WTC11 (cell line): ENCODE data around the gene ABHD1.

Experiments used
- ATF3 ChIP-seq: sonication (generic); formaldehyde crosslinking; conservative IDR thresholded peaks from 2 replicates; pipeline ENCODE4 v1.8.1; 2022; ENCODE audit warnings: mild to moderate bottlenecking, missing genetic modification reagents
- CTCF ChIP-seq: fragments of 200-600 bp; IDR thresholded peaks from 2 replicates; pipeline ENCODE4 v1.8.0; 2022; ENCODE audit warnings: antibody characterized with exemption
- E2F5 ChIP-seq: sonication (generic); formaldehyde crosslinking; IDR thresholded peaks from 2 replicates; pipeline ENCODE4 v1.8.1; 2022; ENCODE audit warnings: mild to moderate bottlenecking, moderate library complexity, missing genetic modification reagents
- JAZF1 ChIP-seq: fragments of 250-450 bp; sonication (Bioruptor Pico); IDR thresholded peaks from 2 replicates; pipeline ENCODE4 v1.9.0; 2021; ENCODE audit warnings: moderate library complexity, mild to moderate bottlenecking, inconsistent platforms
- KAT7 ChIP-seq: sonication (generic); formaldehyde crosslinking; IDR thresholded peaks from 2 replicates; pipeline ENCODE4 v1.8.1; 2023; ENCODE audit warnings: missing genetic modification reagents, mild to moderate bottlenecking, borderline replicate concordance
- MAX ChIP-seq: sonication (generic); formaldehyde crosslinking; IDR thresholded peaks from 2 replicates; pipeline ENCODE4 v1.8.0; 2022; ENCODE audit warnings: mild to moderate bottlenecking, missing genetic modification reagents
- NR2C2 ChIP-seq: sonication (generic); formaldehyde crosslinking; IDR thresholded peaks from 2 replicates; pipeline ENCODE4 v1.8.0; 2022; ENCODE audit warnings: mild to moderate bottlenecking, missing genetic modification reagents
- STAT6 ChIP-seq: sonication (generic); formaldehyde crosslinking; conservative IDR thresholded peaks from 2 replicates; pipeline ENCODE4 v1.8.1; 2023; ENCODE audit warnings: mild to moderate bottlenecking, low read depth, missing genetic modification reagents, moderate library complexity
- USF2 ChIP-seq: sonication (generic); formaldehyde crosslinking; IDR thresholded peaks from 2 replicates; pipeline ENCODE4 v1.8.1; 2023; ENCODE audit warnings: mild to moderate bottlenecking, missing genetic modification reagents, moderate library complexity
- ZMAT4 ChIP-seq: fragments of 250-450 bp; sonication (Bioruptor Pico); IDR thresholded peaks from 2 replicates; pipeline ENCODE4 v1.9.0; 2021; ENCODE audit warnings: mild to moderate bottlenecking
- ZNF219 ChIP-seq: sonication (generic); formaldehyde crosslinking; IDR thresholded peaks from 2 replicates; pipeline ENCODE4 v1.8.0; 2023; ENCODE audit warnings: missing genetic modification reagents, mild to moderate bottlenecking, borderline replicate concordance
- ZNF263 ChIP-seq: sonication (generic); formaldehyde crosslinking; IDR thresholded peaks from 2 replicates; pipeline ENCODE4 v1.8.1; 2022; ENCODE audit warnings: low read depth, mild to moderate bottlenecking, moderate library complexity, missing genetic modification reagents
- ZNF396 ChIP-seq: fragments of 250-450 bp; sonication (Bioruptor Pico); IDR thresholded peaks from 2 replicates; pipeline ENCODE4 v1.8.0; 2021; ENCODE audit warnings: mild to moderate bottlenecking, moderate library complexity, borderline replicate concordance
- ZNF416 ChIP-seq: fragments of 250-450 bp; sonication (Bioruptor Pico); IDR thresholded peaks from 2 replicates; pipeline ENCODE4 v1.9.0; 2021; ENCODE audit warnings: mild to moderate bottlenecking, inconsistent platforms

DNA sequence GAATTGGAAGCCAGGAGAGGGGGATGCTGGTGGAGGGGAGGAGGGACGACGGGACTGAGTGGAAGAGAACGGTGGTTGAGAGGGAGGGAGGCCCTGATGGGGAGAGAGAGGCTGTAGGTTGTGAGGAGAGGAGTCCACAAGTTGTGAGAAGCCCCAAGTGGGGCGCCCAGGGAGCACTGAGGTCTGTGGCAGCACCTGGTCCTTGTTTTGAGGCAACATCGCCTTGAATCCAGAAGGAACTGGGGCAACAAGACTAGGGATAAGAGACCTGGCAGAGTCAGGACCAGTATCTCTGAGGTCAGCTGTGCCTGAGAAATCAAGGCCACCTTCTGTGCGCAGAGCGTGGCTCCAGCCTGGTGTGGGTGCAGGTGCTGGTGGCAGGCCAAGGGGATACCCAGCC is 14.5 kb downstream of the ABHD1 start:
- TF ChIP-seq KAT7 (no peak), E2F5 (CRISPR knock-in tag) (no peak), CTCF (no peak), ATF3 (CRISPR knock-in tag) (no peak), MAX (no peak), ZMAT4 (no peak), ZNF219 (CRISPR knock-in tag) (no peak), STAT6 (CRISPR knock-in tag) (no peak), NR2C2 (CRISPR knock-in tag) (no peak), USF2 (CRISPR knock-in tag) (no peak), ZNF416 (CRISPR knock-in tag) (no peak), ZNF263 (CRISPR knock-in tag) (no peak), JAZF1 (CRISPR knock-in tag) (no peak), ZNF396 (CRISPR knock-in tag) (no peak)
